ENCODE measurements around the gene RALGAPA2. TPM values are rescaled to one million over a fixed set of nuclear protein-coding genes. Genes with fewer than 3 reads are reported as not detected.

RALGAPA2 gene
- total and polyA plus RNA-seq, 2 of the 13 experiments (the other 11 are each of a cell fraction or from before 2014, with no cell fraction given): 13.8 to 17.7 TPM

DNA sequence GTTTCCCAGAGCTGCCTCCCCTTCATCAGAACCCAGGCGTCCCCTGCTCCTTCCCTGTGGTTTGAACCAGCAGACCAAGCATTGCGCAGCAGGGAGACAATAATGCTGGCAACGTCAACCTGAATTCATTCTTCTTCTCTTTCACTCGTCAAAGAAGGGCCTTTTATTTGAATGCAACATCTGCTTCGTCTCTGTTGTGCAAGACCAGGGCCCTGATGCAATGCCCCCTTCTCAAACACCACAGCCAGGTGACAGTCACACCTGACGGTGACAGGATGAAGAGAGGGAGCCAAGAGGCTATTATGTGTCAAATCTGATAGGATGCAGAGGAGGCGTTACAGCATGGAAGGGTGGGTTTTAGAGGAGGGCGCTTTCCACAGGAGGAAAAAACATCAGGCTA is 336.6 kb downstream of the RALGAPA2 start:
- Histone ChIP-seq H3K4me1 (ENCODE audit: insufficient read depth, low read length) (no peaks in the 10 kb centered on the region), H3K4me2 (ENCODE audit: low read depth, low read length) (no peak overlapping the region), H3K4me3 (replicated peaks in 1 of 3; ENCODE audit: insufficient read depth in 1 of 3, low read depth in 2 of 3, low read length in 3 of 3) (no peak overlapping the region), H2AFZ (ENCODE audit: low read length) (no peak overlapping the region), H3K27me3 (ENCODE audit: control insufficient read depth in 1 of 2, insufficient read depth in 2 of 2, low read length in 2 of 2) (peaks cover 7 to 51% of the 10 kb centered on the region in 2 experiments; a peak in 4 of 5 replicates), H3K27ac (ENCODE audit: extremely low read length, insufficient read depth, low read length) (no peak overlapping the region), H3K9ac (ENCODE audit: insufficient read depth, low read depth, low read length) (no peak overlapping the region), H3K79me2 (ENCODE audit: insufficient read depth, low read length) (no peaks in the 10 kb centered on the region), H3K36me3 (replicated peaks in 1 of 2; ENCODE audit: control insufficient read depth in 1 of 2, insufficient read depth in 2 of 2, low read length in 2 of 2) (no peaks in the 10 kb centered on the region), H3K9me3 (ENCODE audit: low read length) (peaks cover 5% of the 10 kb centered on the region), H4K20me1 (ENCODE audit: insufficient read depth, low read length) (no peaks in the 10 kb centered on the region)
- no peak for ATAC-seq
- ChIA-PET CTCF (ENCODE audit: low intra/inter-chr PET ratio, low total read pairs) (no interaction called here), POLR2A (no interaction called here)
- no peak for DNase-seq (ENCODE audit: low spot score)
- TF ChIP-seq ZNF660 (CRISPR knock-in tag; IDR thresholded peaks at IDR 0.05; ENCODE audit: borderline replicate concordance, low read depth): no peak
- TF ChIP-seq MEF2D (CRISPR knock-in tag; IDR thresholded peaks at IDR 0.05): no peak
- TF ChIP-seq IKZF4 (CRISPR knock-in tag; IDR thresholded peaks at IDR 0.05; ENCODE audit: borderline replicate concordance, low read depth, not compliant biosample characterization): no peak
- 0 out of 2 replicates have a peak, but pooled peaks have one; percentile 29 for TF ChIP-seq EED (CRISPR knock-in tag; IDR thresholded peaks at IDR 0.05)
- TF ChIP-seq KAT7 (CRISPR knock-in tag; IDR thresholded peaks at IDR 0.05; ENCODE audit: borderline replicate concordance): no peak
- TF ChIP-seq CEBPB (IDR thresholded peaks at IDR 0.05; ENCODE audit: borderline replicate concordance, low read depth, low read length): peak; percentile 89
- TF ChIP-seq, protein P1, sequence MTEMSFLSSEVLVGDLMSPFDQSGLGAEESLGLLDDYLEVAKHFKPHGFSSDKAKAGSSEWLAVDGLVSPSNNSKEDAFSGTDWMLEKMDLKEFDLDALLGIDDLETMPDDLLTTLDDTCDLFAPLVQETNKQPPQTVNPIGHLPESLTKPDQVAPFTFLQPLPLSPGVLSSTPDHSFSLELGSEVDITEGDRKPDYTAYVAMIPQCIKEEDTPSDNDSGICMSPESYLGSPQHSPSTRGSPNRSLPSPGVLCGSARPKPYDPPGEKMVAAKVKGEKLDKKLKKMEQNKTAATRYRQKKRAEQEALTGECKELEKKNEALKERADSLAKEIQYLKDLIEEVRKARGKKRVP (CRISPR knock-in tag; IDR thresholded peaks at IDR 0.05): peak in 1 of 2 experiments; percentile 62; a peak in 1 of 4 replicates
- no peak for FAIRE-seq
- in situ Hi-C loops (cut with HindIII; ENCODE audit: extremely low pct_ligation_motif_present, low pct_unique_long_range_greater_than_20kb) (no loop called here), intact Hi-C loops (cut with micrococcal nuclease; ENCODE audit: unreplicated experiment) (no loop called here)
- BruUV-seq (replicated peaks): no TSS peak
- WGBS (ENCODE audit: low lambda C conversion rate): 20% methylated on average over 8 of the region's 8 CpGs

DNA sequence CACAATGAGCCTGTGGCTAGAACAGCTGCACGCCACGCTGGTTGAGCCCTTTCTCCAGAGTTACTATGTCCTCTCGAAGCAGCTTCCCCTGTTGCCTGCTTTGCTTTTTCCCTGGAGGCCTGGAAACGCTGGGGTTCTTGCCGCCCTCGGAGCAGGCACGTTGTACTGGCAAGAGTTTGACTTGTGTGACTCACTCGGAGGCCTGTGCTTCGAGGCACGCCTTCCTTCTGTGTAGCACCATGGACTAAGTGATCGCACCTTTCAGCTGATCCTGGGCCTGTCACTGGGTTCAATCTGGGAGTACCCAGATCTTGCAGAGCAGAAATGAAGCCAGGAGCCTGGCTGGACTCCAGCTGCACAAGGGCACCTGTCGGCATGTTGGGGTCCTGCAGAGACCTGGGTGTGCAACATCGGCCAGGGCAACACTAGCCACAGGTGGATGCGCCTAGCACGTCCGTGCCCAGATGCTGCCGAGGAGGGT is 339.3 kb downstream of the RALGAPA2 start:
- no TSS peak for BruUV-seq (replicated peaks)
- in situ Hi-C loops (cut with HindIII; ENCODE audit: extremely low pct_ligation_motif_present, low pct_unique_long_range_greater_than_20kb) (no loop called here), intact Hi-C loops (cut with micrococcal nuclease; ENCODE audit: unreplicated experiment) (no loop called here)
- no peaks in the 10 kb centered on the region for H3K79me2 ChIP-seq (ENCODE audit: insufficient read depth, low read length)
- no peak overlapping the region for H2AFZ ChIP-seq (ENCODE audit: low read length)
- H3K9ac ChIP-seq (ENCODE audit: insufficient read depth, low read depth, low read length): no peak overlapping the region
- 38% methylated on average over 17 of the region's 17 CpGs for WGBS (ENCODE audit: low lambda C conversion rate)
- H3K4me1 ChIP-seq (ENCODE audit: insufficient read depth, low read length): peaks cover 11% of the 10 kb centered on the region; the same call in 1 of the 2 replicates
- no peaks in the 10 kb centered on the region for H3K9me3 ChIP-seq (ENCODE audit: low read length)
- no peak overlapping the region for H3K4me3 ChIP-seq (replicated peaks in 1 of 3; ENCODE audit: insufficient read depth in 1 of 3, low read depth in 2 of 3, low read length in 3 of 3)
- no peaks in the 10 kb centered on the region for H4K20me1 ChIP-seq (ENCODE audit: insufficient read depth, low read length)
- CTCF ChIA-PET (ENCODE audit: low intra/inter-chr PET ratio, low total read pairs): no interaction called here
- no peaks in the 10 kb centered on the region for H3K36me3 ChIP-seq (replicated peaks in 1 of 2; ENCODE audit: control insufficient read depth in 1 of 2, insufficient read depth in 2 of 2, low read length in 2 of 2)
- FAIRE-seq: no peak
- no peak overlapping the region for H3K27ac ChIP-seq (ENCODE audit: extremely low read length, insufficient read depth, low read length)
- peaks cover 13 to 74% of the 10 kb centered on the region in 2 experiments; a peak in 4 of 5 replicates for H3K27me3 ChIP-seq (ENCODE audit: control insufficient read depth in 1 of 2, insufficient read depth in 2 of 2, low read length in 2 of 2)
- ATAC-seq: peak; percentile 48
- POLR2A ChIA-PET: no interaction called here
- no peak overlapping the region for H3K4me2 ChIP-seq (ENCODE audit: low read depth, low read length)
- no peak for DNase-seq (ENCODE audit: low spot score)
- no peak for TF ChIP-seq PHF20 (CRISPR knock-in tag; IDR thresholded peaks at IDR 0.05)
- TF ChIP-seq, protein P2, sequence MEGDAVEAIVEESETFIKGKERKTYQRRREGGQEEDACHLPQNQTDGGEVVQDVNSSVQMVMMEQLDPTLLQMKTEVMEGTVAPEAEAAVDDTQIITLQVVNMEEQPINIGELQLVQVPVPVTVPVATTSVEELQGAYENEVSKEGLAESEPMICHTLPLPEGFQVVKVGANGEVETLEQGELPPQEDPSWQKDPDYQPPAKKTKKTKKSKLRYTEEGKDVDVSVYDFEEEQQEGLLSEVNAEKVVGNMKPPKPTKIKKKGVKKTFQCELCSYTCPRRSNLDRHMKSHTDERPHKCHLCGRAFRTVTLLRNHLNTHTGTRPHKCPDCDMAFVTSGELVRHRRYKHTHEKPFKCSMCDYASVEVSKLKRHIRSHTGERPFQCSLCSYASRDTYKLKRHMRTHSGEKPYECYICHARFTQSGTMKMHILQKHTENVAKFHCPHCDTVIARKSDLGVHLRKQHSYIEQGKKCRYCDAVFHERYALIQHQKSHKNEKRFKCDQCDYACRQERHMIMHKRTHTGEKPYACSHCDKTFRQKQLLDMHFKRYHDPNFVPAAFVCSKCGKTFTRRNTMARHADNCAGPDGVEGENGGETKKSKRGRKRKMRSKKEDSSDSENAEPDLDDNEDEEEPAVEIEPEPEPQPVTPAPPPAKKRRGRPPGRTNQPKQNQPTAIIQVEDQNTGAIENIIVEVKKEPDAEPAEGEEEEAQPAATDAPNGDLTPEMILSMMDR (CRISPR knock-in tag; IDR thresholded peaks at IDR 0.05): no peak
- TF ChIP-seq, protein P3, sequence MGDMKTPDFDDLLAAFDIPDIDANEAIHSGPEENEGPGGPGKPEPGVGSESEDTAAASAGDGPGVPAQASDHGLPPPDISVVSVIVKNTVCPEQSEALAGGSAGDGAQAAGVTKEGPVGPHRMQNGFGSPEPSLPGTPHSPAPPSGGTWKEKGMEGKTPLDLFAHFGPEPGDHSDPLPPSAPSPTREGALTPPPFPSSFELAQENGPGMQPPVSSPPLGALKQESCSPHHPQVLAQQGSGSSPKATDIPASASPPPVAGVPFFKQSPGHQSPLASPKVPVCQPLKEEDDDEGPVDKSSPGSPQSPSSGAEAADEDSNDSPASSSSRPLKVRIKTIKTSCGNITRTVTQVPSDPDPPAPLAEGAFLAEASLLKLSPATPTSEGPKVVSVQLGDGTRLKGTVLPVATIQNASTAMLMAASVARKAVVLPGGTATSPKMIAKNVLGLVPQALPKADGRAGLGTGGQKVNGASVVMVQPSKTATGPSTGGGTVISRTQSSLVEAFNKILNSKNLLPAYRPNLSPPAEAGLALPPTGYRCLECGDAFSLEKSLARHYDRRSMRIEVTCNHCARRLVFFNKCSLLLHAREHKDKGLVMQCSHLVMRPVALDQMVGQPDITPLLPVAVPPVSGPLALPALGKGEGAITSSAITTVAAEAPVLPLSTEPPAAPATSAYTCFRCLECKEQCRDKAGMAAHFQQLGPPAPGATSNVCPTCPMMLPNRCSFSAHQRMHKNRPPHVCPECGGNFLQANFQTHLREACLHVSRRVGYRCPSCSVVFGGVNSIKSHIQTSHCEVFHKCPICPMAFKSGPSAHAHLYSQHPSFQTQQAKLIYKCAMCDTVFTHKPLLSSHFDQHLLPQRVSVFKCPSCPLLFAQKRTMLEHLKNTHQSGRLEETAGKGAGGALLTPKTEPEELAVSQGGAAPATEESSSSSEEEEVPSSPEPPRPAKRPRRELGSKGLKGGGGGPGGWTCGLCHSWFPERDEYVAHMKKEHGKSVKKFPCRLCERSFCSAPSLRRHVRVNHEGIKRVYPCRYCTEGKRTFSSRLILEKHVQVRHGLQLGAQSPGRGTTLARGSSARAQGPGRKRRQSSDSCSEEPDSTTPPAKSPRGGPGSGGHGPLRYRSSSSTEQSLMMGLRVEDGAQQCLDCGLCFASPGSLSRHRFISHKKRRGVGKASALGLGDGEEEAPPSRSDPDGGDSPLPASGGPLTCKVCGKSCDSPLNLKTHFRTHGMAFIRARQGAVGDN (CRISPR knock-in tag; IDR thresholded peaks at IDR 0.05): peak; percentile 42
- TF ChIP-seq ZNF225 (CRISPR knock-in tag; IDR thresholded peaks at IDR 0.05): no peak

All from HepG2 (cell line).